NB4 (cell line): ENCODE results near the gene COPA.

ENCODE experiments used
- POLR2A ChIP-seq: IDR thresholded peaks from 2 replicates; pipeline ENCODE4 v1.6.1; 2011; ENCODE audit warnings: mild to moderate bottlenecking; ENCODE audit not compliant: insufficient read length; ENCODE audit errors: extremely low read depth
- TF ChIP-seq, protein P1 (sequence below): IDR thresholded peaks from one replicate; pipeline ENCODE4 v1.5.1; 2012; ENCODE audit warnings: low read depth, low read length

DNA sequence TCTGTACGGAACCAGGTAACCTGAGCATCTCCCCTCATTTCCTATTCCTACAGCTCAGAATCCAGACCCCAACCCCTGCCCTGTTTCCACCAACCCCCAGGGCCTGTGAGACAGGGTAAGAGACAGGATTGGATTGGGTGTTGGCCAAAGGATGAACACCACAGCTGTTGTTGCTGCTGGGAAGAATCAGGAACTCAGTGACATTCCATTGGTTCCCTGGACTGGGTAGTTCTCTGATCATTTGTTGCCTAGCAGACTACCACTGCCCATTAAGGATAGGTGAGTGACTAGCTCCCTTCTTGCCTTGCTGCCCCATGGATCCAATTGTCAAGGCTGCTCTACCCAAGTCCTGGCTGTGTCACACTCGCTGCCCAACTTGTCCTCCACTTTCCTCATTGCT is 10.2 kb upstream of the COPA start:
- TF ChIP-seq, protein P1, sequence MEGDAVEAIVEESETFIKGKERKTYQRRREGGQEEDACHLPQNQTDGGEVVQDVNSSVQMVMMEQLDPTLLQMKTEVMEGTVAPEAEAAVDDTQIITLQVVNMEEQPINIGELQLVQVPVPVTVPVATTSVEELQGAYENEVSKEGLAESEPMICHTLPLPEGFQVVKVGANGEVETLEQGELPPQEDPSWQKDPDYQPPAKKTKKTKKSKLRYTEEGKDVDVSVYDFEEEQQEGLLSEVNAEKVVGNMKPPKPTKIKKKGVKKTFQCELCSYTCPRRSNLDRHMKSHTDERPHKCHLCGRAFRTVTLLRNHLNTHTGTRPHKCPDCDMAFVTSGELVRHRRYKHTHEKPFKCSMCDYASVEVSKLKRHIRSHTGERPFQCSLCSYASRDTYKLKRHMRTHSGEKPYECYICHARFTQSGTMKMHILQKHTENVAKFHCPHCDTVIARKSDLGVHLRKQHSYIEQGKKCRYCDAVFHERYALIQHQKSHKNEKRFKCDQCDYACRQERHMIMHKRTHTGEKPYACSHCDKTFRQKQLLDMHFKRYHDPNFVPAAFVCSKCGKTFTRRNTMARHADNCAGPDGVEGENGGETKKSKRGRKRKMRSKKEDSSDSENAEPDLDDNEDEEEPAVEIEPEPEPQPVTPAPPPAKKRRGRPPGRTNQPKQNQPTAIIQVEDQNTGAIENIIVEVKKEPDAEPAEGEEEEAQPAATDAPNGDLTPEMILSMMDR = no peak
- no peak for TF ChIP-seq POLR2A
